Limb (tissue), 2 donors: Measurements from ENCODE around the gene KRT33B.
"Not testable (repeated sequence)": the region's sequence is repeated elsewhere in the genome, so short reads cannot be mapped to it uniquely, and the experiment has no call there.

Source experiments
- DNase-seq, 2 donors: peaks; one replicate each; pipeline ENCODE4 v3.0.0-alpha.2; 2016; ENCODE audit errors: extremely low spot score in 2 of 2

Gene KRT33B

DNA sequence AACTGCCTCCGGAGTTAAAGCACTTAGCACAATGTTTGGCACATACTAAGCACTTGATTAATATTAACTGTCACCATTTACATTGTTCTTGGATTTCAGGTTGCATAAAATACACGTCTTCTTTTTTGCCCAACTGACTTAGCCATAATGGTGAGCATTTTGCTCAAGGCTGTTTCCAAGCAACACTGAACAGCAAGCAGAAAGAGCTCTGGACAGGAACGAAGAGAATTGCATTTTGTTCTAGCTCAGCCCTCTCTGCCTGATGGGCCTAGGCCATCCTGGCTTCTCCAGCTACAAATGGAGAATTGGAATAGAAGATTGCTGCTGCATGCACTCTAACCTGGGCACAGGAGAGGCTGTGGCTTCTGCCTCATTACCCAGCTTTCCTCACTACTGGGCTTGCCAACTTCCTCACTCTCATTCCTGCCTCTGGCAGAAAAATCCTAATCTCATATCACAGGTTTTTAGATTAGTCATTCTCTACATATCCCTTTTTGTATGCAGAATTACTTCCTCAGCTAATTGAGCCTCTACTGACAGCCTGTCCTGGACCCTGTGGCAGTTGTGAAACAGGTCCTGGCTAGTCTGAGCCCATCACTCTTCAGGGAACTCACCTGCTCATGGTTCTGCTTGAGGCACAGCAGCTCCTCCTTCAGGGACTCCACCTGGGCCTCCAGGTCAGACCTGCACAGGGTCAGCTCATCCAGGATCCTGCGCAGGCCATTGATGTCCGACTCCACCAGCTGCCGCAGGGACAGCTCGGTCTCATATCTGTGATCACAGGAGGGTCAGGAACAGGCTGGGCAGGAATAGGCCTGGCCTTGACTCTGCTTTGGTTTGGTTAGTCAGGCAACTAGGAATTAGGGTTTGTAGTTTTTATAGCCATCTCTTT lies 21.5 kb downstream of the KRT33B start:
- DNase-seq: no peak

DNA sequence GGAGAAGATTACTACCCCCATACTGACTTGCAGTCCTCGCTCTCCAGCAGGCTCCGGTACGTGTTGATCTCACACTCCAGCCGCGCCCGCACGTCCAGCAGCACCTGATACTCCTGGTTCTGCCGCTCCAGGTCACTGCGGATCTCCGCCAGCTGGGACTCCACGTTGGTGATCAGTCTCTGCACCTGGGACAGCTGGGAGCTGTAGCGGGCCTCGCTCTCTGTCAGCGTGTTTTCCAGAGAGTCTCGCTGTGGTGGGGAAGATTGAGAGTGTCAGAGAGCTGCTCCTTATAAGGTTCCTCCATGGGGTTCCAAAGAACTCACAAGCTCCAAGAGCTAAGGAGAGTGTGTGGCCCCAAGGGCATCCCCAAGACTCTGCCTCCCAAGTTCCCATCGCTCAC lies 23.2 kb downstream of the KRT33B start:
- DNase-seq: not testable (repeated sequence)

DNA sequence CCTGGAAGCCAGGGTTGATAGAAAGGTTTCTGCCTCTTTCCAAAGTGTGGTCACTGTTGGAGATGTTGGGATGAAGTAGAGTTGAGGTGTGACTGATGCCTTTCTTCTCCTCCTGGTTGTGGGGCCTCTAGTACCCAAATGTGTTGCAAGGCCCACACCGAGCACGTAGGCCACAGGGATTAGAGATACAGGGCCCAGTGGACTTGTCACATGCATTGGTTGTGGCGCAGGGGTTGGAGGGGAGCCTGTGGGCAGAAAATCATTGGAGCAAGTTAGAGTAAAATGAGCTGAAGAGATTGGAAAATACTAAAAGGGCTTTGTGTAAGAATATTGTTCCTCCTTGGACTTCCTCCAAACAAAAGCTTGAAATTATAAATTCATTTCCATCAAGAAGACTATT lies 23.6 kb downstream of the KRT33B start:
- no peak for DNase-seq

DNA sequence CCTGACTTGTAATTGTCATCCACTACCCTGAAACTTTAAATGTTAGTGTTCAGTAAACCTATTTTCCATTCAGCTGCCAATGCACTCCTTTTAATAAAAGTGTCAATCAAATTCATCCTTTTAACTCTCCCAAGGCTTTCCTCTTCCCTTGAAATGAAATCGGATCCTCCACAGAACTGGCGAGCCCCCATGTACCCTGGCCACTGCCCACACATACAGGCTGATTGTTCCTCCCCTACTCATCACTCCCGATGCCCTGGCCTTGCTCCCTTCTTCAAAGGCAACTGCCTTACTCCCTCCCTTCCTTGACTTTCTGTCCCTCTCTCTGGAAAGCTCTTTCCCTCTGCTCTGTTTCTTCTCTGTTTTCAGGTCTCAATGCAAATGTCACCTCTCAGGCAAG lies 26.6 kb downstream of the KRT33B start:
- DNase-seq: no peak

DNA sequence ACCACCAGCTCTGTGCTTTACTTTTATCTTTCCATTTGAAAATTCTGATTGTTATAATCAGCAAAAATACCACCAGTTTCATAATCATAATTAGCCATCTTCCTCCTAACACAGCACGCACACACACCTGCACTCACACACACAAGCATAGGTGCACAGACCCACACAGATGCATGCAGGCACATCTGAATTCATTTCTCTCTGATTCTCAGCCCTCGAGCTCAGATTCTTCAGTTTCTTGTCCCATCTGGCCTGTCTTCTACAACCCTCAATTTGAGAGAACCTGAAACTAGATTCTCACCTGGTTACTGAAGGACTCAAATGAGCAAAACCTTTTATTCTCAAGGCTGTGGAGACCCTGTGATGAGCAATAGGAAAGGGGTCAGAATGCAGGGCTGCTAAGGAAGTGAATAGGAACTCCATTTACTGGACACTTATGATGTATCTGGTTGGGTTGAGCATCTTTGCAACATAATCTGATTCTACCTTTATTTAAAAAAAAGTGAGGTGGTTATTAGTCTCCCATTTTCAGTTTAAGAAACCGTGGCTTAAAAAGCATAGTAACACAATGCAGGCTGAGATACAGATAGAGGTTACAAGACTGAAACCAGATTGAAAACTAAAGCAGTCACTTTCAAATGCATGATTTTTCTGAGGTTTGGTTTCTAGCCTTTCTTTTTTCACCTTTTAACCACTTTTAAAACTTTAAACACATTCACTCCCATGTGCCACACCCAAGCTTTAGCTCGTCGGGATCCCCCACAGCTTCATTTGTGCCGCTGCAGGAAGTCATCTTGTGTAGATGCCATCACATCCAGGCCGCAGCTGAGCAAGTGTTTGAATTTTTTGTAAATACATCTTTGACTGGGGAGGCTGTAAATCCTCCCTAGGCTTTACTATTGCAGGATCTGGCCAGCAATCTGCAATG lies 28.4 kb downstream of the KRT33B start:
- no peak for DNase-seq

DNA sequence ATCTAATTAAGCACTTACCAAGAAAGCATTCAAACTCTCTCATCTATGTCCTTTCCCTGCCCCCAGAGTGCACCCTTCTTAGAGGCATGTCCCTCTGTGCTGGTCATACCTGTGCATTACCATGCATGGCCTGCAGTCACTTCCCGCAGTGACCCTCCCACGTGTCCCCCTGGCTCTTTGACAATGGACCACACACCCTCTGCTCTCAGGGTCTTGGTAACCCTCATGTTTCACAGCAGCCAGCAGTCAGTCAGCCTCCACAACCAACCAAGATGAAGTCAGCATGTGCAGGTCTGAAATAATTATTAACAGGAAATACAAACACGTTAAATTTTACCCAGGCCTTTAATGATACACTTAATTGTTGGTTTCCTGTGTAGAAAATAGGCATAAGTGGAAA lies 29.1 kb downstream of the KRT33B start:
- DNase-seq: no peak

DNA sequence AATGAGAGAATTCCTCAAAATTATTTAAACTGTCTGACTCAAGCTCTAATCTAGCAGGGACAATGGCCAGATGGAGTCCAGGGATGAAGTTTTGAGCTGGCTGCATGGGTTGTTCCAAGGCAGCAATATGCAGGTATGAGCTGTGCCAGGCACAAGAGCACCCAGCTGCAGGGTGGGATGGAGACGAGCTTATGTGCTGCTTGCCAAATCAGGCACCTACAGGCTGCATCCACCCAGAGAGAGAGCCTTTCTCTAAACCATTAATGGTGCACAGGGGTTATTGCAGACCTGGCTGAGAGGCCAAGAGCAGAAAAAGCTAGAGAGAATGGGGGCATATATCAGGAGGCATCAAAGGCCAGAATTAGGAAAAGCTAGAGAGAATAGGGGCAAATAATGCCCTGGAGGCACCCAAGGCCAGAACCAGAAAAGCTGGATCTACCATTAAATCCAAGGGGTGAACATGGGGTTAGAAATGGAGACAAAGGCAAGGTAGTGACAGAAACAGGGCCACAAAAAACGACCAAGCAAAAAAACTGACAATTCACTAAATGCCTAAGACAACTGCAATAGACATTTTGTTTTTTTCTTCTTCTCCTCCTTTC lies 29.9 kb downstream of the KRT33B start:
- no peak for DNase-seq

DNA sequence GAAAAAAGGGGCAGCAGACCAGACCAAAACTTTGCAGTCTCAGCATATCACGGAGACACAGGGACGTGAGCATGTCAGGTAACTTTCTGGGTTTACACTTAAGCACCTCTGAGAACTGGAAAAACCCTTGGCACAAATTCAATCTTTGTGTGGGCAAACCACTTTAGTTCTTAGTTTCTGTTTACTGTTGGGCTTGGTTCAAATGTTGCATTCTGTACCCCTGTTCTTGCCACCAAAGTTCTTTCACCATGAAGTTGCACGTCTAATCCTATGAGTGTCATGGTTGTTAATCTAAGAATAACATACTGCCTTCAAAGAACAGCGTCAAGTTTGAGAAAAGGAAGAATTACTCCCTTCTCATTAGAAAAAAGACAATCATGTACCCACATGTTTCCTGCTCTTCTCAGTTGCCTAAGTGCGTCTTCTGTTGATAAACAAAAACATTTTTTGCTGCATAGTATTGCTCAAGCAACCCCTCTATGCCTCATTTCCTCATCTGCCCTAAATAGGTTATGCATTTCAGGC lies 30.6 kb downstream of the KRT33B start:
- no peak for DNase-seq

DNA sequence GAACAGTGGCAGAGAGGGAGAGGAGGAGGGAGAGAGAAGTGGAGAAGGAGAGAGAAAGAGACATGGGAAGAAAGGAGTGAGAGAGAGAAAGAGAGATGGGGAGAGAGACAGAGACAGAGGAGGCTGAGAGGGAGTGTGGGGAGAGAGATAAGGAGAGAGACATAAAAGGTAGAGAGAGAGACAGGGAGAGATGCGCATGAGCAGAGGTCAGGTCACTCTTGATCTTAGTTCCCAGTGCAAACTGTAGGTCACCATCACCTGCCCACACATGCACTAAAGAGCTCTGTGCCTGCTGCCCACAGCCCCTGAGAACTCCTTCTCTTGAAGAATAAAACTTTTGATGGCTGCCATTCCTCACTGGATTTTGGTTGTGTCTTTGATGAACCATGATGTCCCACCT lies 33.9 kb downstream of the KRT33B start:
- DNase-seq: no peak

DNA sequence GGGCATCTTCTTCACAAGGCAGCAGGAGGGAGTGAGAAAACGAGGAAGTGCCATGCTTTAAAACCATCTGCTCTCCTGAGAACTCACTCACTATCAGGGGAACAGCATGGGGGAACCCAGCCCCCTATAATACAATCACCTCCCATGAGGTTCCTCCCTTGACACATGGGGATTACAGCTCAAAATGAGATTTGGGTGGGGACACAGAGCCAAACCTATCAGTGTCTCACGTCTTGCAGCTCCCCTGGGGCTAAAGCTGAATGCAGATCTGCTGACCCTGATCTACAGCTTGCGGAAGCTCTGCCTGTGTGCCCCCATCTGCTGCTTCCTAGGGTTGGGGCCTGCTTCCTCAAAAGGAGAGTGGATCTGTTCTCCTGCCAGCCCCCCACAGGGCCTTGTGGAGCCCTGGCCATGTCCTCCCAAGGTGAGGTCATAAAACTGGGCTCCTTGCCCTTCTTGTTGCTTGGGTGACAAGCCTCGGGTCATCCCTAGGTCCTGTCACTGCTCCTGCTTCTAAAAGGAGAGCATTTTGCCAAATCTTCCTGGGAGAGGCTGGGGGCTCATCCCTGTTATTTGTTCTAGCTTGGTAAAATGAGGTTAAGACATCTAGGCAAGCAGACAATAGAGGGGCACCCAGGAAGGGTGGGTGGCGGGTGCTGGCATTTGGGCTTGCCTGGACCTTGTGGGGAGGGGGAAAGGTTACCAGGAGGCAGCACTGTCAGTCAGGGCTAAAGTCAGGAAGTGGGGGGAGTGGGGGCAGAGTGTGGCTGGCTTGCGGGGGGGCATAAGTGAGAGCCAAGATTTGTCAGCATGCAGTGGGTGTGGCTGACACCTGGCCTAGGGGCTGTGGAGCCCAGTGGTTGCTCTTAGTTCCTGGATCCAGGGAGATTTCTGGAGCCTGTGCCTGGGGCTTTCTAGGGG lies 35.0 kb downstream of the KRT33B start:
- DNase-seq: no peak

DNA sequence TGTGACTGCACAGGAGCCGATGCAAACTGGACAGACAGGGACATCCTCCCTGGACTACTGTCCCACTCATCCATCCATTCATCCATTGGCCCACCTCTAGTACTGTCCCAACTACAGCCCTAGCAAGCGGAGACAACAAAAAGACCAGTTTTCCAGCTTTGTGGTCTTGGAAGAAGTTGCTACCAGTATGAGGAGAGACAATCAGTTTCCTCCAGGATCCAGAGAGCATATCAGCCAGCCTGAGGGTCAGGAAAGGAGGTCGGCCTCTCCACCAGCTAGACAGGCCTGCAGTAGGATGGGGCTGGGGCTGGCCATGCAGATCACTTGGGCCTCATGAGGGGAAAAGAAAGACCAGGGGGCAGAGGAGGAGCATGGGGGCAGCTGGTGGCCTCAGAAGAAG lies 35.8 kb downstream of the KRT33B start:
- DNase-seq: no peak

DNA sequence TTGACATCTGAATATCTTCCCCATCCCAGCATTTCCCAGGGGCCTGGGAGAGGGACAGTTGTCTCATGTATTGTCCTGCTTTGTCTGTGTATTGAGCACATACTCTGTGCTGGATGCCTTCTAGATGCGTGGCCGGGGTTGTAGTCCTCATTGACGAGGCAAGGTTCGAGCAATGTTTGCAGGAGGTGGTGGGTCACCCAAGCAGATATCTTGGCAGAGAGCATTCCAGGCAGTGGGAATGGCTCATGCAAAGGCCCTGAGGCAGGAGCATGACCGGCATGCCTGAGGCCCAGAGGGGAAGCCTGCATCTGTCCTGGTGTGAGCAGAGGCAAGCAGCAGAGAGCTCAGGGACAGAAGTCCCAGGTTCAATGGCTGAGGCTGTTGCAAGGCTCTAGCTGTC lies 36.5 kb downstream of the KRT33B start:
- no peak for DNase-seq

DNA sequence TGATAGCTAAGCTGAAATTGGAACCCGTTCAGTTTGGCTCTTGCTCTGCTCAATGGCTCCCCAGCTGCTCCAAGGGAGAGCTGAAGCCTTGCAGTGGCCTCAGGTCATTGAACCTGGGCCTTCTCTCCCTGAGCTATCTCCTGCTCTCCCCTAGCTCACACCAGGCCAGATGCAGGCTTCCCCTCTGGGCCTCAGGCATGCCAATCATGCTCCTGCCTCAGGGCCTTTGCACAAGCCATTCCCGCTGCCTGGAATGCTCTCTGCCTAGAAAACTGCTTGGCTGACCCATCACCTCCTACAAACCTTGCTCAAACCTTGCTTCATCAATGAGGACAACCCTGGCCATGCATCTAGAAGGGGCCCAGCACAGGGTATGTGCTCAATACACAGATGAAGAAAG lies 37.4 kb downstream of the KRT33B start:
- DNase-seq: no peak

DNA sequence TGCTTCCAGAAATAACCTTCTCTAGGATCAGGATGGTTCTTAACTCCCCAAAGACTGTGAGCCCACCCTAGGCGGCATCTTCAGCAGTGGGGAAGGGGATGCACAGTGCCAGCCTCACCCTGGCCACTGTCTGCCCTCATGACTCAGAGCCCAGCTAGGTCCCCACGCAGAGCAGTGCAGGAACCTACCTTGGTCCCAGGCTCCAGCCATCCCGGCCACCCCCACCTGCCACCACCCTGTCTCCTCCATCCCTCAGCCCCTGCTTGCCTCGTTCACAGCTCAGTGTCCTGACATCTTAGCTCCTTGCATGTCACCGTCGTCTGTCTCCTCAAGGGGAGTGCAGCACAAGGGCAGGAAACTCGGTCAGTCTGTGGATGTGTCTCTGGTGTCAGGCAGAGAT lies 38.0 kb downstream of the KRT33B start:
- DNase-seq: no peak

DNA sequence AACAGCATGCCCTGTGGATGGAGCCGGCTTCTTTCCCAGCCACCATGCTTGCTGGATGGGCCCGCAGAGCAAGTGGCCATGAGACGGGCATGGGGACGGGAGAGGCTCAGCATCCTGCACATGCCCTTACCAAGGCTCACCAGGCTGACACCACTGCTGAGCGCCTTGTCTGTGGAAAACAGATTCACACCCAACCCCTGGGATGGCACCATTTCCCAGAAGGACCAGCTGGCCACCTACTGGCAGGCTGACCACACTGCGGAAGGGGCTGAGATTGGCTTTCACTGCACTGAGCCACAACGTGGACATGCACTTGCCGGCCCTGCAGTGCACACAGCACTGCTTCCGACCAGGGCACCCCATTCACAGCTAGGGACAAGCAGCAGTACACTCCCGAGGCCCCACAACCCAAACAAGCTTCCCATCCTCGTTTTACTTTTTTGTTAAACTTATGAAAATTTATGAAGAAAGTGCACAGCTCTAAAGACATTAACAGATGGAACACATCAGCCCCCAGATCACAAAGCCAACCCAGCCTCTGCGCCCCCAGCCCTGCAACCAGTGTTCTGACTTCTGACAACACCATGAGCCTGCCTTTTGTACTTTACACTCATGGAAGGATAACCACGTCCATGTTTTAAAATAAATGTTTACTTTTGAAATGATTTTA lies 40.2 kb downstream of the KRT33B start:
- peak in 1 of 2 donors; percentile 56 for DNase-seq

DNA sequence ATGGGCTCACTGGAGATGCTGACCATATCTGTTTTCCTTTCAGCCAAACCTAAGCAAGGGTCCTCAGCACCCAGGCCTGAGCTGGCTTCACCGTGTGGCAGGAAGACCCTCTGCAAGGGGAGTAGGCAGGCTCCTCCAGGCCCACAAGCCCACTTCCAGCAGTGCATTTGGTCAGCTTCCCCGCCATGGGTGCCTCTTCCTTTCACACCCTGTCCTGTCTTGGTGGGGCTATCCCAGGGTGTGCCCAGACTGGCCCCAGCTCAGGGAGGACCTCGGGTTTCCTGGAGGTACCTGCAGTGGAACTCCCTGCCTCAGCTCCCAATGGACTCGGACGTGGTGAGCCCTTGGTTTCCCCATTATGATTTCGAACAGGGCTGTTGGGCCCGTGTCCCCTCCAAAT lies 41.4 kb downstream of the KRT33B start:
- no peak for DNase-seq

DNA sequence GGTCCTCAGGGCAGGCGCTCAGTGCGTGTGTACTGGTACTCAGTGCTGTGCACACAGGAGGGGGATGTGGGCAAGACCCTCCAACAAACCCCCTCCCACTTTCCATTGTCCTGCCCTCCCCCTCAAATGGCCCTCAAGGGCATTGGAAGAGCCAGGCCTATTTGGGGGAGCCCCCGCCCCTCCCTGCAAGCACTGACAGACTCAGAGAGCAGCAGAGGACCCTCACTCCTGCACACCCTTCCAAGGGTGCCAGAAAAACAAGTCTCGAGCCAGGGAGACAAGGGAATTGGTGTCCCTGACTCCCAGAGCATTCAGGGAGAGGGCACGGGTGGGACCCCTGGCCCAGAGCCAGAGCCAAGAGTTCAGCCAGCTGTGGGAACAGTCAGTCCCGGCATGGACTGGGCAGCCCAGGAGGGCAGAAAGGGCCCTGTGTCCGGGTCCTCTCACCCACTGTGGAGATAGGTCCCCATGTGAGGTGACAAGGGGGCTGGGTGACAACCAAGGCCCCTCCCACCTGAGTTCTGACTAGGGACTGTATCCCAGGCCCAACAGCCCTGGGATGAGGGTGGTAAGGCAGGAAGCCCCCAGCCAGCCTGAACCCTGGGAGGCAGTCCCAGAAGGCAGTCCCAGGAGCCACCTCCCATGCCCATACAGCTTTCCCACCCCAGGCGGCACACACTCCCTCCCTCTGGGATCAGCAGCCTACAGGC lies 42.0 kb downstream of the KRT33B start:
- no peak for DNase-seq

DNA sequence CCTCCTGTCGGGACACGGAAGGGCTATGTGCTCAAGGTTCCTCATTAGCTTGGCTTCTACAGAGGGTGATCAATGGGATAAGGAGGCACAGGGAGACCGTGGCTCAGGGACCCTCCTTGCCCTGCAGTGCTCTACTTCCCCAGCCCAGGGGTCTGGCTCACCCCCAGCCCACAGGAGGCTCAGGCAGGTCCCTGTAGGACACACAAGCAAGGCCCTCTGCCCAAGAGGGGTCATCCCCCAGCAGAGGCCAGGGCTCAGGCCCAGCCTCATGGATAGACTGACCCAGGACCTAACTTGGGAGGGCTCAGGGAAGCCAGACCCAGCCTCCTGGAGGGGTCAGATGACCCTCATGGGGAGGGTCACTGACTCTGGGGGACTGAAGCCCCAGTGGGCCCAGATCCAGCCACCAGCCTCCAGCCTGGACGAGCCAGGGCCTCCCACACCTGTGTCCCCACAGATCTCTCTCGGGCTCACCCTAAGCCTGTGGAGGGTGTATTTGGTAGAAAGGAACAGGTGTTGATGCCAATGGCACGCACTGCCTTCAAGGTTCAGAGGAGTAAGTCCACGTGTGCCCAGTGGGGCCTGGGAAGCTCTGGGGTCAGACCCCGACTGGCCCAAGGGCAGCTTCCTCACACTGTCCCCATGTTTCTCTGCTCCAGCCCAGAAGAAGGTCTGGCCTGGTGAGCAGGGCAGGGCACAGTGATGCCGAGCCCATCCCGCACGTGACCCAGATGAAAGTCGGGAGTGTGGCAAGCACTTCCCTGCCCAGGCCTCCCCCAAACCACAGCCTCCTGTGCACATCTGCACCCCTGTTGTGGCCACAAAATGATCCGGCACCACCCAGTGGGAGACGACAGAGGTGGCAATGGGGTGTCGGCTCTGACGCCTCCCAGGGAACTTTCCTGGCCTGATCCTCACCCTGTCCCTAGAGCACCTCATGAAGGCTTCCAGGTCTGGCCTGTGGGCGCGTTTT lies 43.2 kb downstream of the KRT33B start:
- no peak for DNase-seq
